Measurements from ENCODE around the gene PRPH. TPM values are rescaled to one million over a fixed set of nuclear protein-coding genes. Genes with fewer than 3 reads are reported as not detected.
"Not testable (repeated sequence)": the region's sequence is repeated elsewhere in the genome, so short reads cannot be mapped to it uniquely, and the experiment has no call there.

The PRPH gene
- total and polyA plus RNA-seq, 2 donors (not counting 1 experiment from before 2014, with no cell fraction given): not detected

- H3K4me1 Mint-ChIP-seq: peaks cover 23% of the 10 kb centered on the region
- ATAC-seq (ENCODE audit: low read depth); H3K9ac ChIP-seq (ENCODE audit: low read length); DNase-seq; POLR2A ChIA-PET; H3K36me3 ChIP-seq (replicated peaks in 1 of 2; ENCODE audit: control extremely low read depth in 1 of 2, control insufficient read depth in 1 of 2, extremely low read depth in 1 of 2, insufficient read depth in 2 of 2, low read length in 1 of 2); H3K9me3 ChIP-seq (ENCODE audit: control extremely low read depth in 1 of 3, control insufficient read depth in 2 of 3, insufficient read depth in 1 of 3, low read length in 2 of 3); H3K27me3 ChIP-seq (replicated peaks in 1 of 4; ENCODE audit: control extremely low read depth in 1 of 4, control insufficient read depth in 3 of 4, insufficient read depth in 4 of 4, low read length in 3 of 4); intact Hi-C loops (cut with micrococcal nuclease); H3K4me3 ChIP-seq (ENCODE audit: control extremely low read depth in 1 of 5, extremely low read depth in 1 of 5, insufficient read depth in 1 of 5, low read depth in 2 of 5, low read length in 4 of 5); H3K79me2 ChIP-seq (ENCODE audit: control insufficient read depth, insufficient read depth, low read length); H4K20me1 ChIP-seq (ENCODE audit: control insufficient read depth, insufficient read depth, low read length, poor library complexity, severe bottlenecking); H3K4me2 ChIP-seq (replicated peaks; ENCODE audit: low read depth, low read length, poor library complexity, severe bottlenecking); H3K9me3 Mint-ChIP-seq (ENCODE audit: insufficient read depth); H3K27me3 Mint-ChIP-seq; H3K27ac ChIP-seq (ENCODE audit: low read length in 2 of 2); H2AFZ ChIP-seq (ENCODE audit: insufficient read depth, low read depth, low read length, poor library complexity, severe bottlenecking): not testable (repeated sequence)
- H3K4me3 Mint-ChIP-seq: peak overlapping the region; percentile 1
- peak; percentile 16 for TF ChIP-seq CTCF (IDR thresholded peaks at IDR 0.05)
- H3K4me1 ChIP-seq (ENCODE audit: control insufficient read depth in 2 of 2, insufficient read depth in 2 of 2, low read length in 2 of 2): peaks cover 12 to 18% of the 10 kb centered on the region in 2 donors
- 100% methylated on average over 3 of the region's 9 CpGs for WGBS (ENCODE audit: insufficient coverage)
- CTCF ChIA-PET: interaction anchor here (1.5 kb wide), 1 partner anchor 24 kb away, joined by 4 read pairs; no protein-coding TSS in a partner anchor
- H3K27ac Mint-ChIP-seq: peak overlapping the region; percentile 2
Measured at GRCh38 chr12:49320411-49321103, 25.6 kb downstream of the PRPH start.

- peak overlapping the region; percentile 95 for H3K4me2 ChIP-seq (replicated peaks; ENCODE audit: low read depth, low read length, poor library complexity, severe bottlenecking)
- H3K27me3 ChIP-seq (replicated peaks in 1 of 4; ENCODE audit: control extremely low read depth in 1 of 4, control insufficient read depth in 3 of 4, insufficient read depth in 4 of 4, low read length in 3 of 4): no peaks in the 10 kb centered on the region
- peak overlapping the region; percentile 47 to 85 (median 70) for H3K4me3 ChIP-seq (ENCODE audit: control extremely low read depth in 1 of 5, extremely low read depth in 1 of 5, insufficient read depth in 1 of 5, low read depth in 2 of 5, low read length in 4 of 5)
- no peaks in the 10 kb centered on the region for H4K20me1 ChIP-seq (ENCODE audit: control insufficient read depth, insufficient read depth, low read length, poor library complexity, severe bottlenecking)
- H3K27me3 Mint-ChIP-seq: no peaks in the 10 kb centered on the region
- H3K9ac ChIP-seq (ENCODE audit: low read length): peak overlapping the region; percentile 71
- H3K4me1 ChIP-seq (ENCODE audit: control insufficient read depth in 2 of 2, insufficient read depth in 2 of 2, low read length in 2 of 2): peaks cover 12 to 18% of the 10 kb centered on the region in 2 donors
- peak overlapping the region; percentile 98 for H2AFZ ChIP-seq (ENCODE audit: insufficient read depth, low read depth, low read length, poor library complexity, severe bottlenecking)
- peak overlapping the region; percentile 40 to 74 for H3K27ac ChIP-seq (ENCODE audit: low read length in 2 of 2)
- DNase-seq (no peak), ATAC-seq (ENCODE audit: low read depth) (no peak)
- intact Hi-C loops (cut with micrococcal nuclease): loop anchor here (1.0 to 2.0 kb wide), 2 partner anchors 15 to 470 kb away; partner anchors contain the start of genes C1QL4 and DDX23
- peak overlapping the region; percentile 74 for H3K27ac Mint-ChIP-seq
- H3K9me3 ChIP-seq (ENCODE audit: control extremely low read depth in 1 of 3, control insufficient read depth in 2 of 3, insufficient read depth in 1 of 3, low read length in 2 of 3): peaks cover 0 to 3% (median 0%) of the 10 kb centered on the region in 3 donors
- TF ChIP-seq EZH2 (IDR thresholded peaks at IDR 0.05; ENCODE audit: borderline replicate concordance, insufficient read depth, low read depth, low read length, poor library complexity, severe bottlenecking) (no peak), CTCF (IDR thresholded peaks at IDR 0.05) (no peak)
- peak overlapping the region; percentile 99 for H3K4me3 Mint-ChIP-seq
- ChIA-PET POLR2A (interaction anchor here (0.5 to 1.5 kb wide), 7 partner anchors 9 to 245 kb away, joined by 3 to 9 read pairs (median 3); partner anchors contain the start of genes DNAJC22 and MCRS1), CTCF (interaction anchor here (1.2 to 3.5 kb wide), 10 partner anchors 9 to 192 kb away, joined by 3 to 20 read pairs (median 12); partner anchors contain the start of genes C1QL4, DNAJC22 and SPATS2)
- WGBS (ENCODE audit: insufficient coverage): 58% methylated on average over 7 of the region's 12 CpGs
- peaks cover 23% of the 10 kb centered on the region for H3K4me1 Mint-ChIP-seq
- H3K79me2 ChIP-seq (ENCODE audit: control insufficient read depth, insufficient read depth, low read length): peaks cover 6% of the 10 kb centered on the region
- no peaks in the 10 kb centered on the region for H3K9me3 Mint-ChIP-seq (ENCODE audit: insufficient read depth)
- no peaks in the 10 kb centered on the region for H3K36me3 ChIP-seq (replicated peaks in 1 of 2; ENCODE audit: control extremely low read depth in 1 of 2, control insufficient read depth in 1 of 2, extremely low read depth in 1 of 2, insufficient read depth in 2 of 2, low read length in 1 of 2)
Measured at GRCh38 chr12:49322367-49322707, 27.4 kb downstream of the PRPH start.
